Body of pancreas (tissue), 4 donors: ENCODE results near the gene RNF133. TPM values are rescaled to one million over a fixed set of nuclear protein-coding genes. Genes with fewer than 3 reads are reported as not detected.

Source experiments
- ATAC-seq: fragments of 150-250 bp; one replicate; pipeline ENCODE4 v1.9.1; 2016
- DNase-seq, 4 donors: peaks; one replicate each; pipeline ENCODE4 v3.0.0-alpha.2; 2019
- H3K27ac ChIP-seq, 4 donors: fragments of 200-600 bp; sonication (generic); 1 replicate in 3 of 4; 2 replicates in 1 of 4; pipeline versions ENCODE4 v1.5.1 to v1.6.1; 2016 to 2019; ENCODE audit warnings: mild to moderate bottlenecking in 1 of 4, mixed read lengths in 1 of 4, moderate library complexity in 1 of 4
- H3K27me3 ChIP-seq, 2 donors: fragments of 200-600 bp; sonication (generic); one replicate each; pipeline ENCODE4 v1.6.0; 2016; ENCODE audit warnings: mild to moderate bottlenecking in 1 of 2
- H3K36me3 ChIP-seq, 2 donors: fragments of 200-600 bp; sonication (generic); replicated peaks in 1 of 2; 2 replicates each; pipeline ENCODE4 v1.5.1; 2016; ENCODE audit warnings: low read depth in 2 of 2; ENCODE audit not compliant: insufficient read depth in 1 of 2
- H3K4me1 ChIP-seq: fragments of 200-600 bp; sonication (generic); one replicate; pipeline ENCODE4 v1.6.0; 2016
- H3K4me3 ChIP-seq, 2 donors: fragments of 200-600 bp; sonication (generic); 1 replicate in 1 of 2; 2 replicates in 1 of 2; pipeline ENCODE4 v1.5.1; 2016 to 2019
- H3K9me3 ChIP-seq, 3 donors: fragments of 200-600 bp; sonication (generic); 1 replicate in 2 of 3; 2 replicates in 1 of 3; pipeline ENCODE4 v1.5.1; 2016
- POLR2A ChIP-seq, 3 donors: fragments of 450-650 bp; IDR thresholded peaks; one replicate each; pipeline ENCODE4 v1.6.1; 2016; ENCODE audit warnings: antibody characterized with exemption in 3 of 3, mild to moderate bottlenecking in 2 of 3
- WGBS, 2 donors: methylation state at CpG; one replicate each; pipeline ENCODE4 v1.1.5; 2017; 5-methylcytosine and 5-hydroxymethylcytosine counted together
- intact Hi-C: fragments of 100-400 bp; cut with DNase I; formaldehyde crosslinking; loops from one replicate; pipeline ENCODE4 v1.15.1; 2023
- small RNA-seq: library from RNA; depleted of rRNA; stranded (forward); fragments of <200 nt; gene quantifications from one replicate; pipeline ENCODE3, GENCODE V24; 2016
- total RNA-seq, 2 donors: library from RNA; depleted of rRNA; stranded (reverse); fragments of >200 nt; gene quantifications; one replicate each; pipeline ENCODE4 v1.1.0, GENCODE V29; 2016
- TF ChIP-seq, protein P1 (sequence below), 7 experiments: fragments of 450-650 bp in 4 of 7; fragments of 200-600 bp in 3 of 7; sonication (generic) in 3 of 7; IDR thresholded peaks; one replicate each; pipeline ENCODE4 v1.5.1; 2016 to 2019; ENCODE audit warnings: antibody characterized with exemption in 7 of 7

Gene RNF133
- total RNA-seq, 2 donors from 2014 or later = 2.6 to 17.1 TPM

GRCh38 chr7:122653685-122654084, 45.2 kb downstream of the RNF133 start:
- ATAC-seq (no peak), DNase-seq (no peak)
- WGBS, 2 donors = 79 to 90% methylated on average over 5 of the region's 5 CpGs
- Histone ChIP-seq H3K4me1 (peaks cover 10% of the 10 kb centered on the region), H3K4me3 (no peak overlapping the region), H3K27ac (no peak overlapping the region), H3K9me3 (no peaks in the 10 kb centered on the region), H3K36me3 (no peaks in the 10 kb centered on the region), H3K27me3 (no peaks in the 10 kb centered on the region)
- TF ChIP-seq POLR2A (IDR thresholded peaks at IDR 0.05) = no peak
- TF ChIP-seq, protein P1, sequence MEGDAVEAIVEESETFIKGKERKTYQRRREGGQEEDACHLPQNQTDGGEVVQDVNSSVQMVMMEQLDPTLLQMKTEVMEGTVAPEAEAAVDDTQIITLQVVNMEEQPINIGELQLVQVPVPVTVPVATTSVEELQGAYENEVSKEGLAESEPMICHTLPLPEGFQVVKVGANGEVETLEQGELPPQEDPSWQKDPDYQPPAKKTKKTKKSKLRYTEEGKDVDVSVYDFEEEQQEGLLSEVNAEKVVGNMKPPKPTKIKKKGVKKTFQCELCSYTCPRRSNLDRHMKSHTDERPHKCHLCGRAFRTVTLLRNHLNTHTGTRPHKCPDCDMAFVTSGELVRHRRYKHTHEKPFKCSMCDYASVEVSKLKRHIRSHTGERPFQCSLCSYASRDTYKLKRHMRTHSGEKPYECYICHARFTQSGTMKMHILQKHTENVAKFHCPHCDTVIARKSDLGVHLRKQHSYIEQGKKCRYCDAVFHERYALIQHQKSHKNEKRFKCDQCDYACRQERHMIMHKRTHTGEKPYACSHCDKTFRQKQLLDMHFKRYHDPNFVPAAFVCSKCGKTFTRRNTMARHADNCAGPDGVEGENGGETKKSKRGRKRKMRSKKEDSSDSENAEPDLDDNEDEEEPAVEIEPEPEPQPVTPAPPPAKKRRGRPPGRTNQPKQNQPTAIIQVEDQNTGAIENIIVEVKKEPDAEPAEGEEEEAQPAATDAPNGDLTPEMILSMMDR (IDR thresholded peaks at IDR 0.05) = no peak
- intact Hi-C loops = no loop called here

GRCh38 chr7:122652876-122653275, 46.0 kb downstream of the RNF133 start:
- DNase-seq = peak in 3 of 4 donors; percentile 25 to 47 (median 45)

DNA sequence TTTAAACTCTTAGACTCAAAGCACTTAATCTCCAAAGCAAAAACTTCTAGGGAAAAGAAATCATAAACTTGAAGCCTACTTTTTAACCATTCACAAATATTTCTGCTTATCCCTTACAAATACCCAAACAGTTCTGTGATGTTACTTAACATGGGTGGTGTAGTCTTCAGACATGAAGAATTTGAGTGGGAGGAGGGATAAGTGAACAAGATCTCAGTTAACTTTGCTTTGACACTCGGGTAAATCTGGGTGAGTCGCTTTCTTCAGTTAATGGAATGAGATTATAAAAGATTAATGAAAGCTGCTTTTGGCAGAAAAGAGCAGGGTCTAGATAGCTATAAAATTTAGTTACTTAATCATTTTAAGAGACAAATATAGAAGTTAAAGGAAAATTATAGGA, 47.5 kb downstream of the RNF133 start:
- DNase-seq = no peak
- WGBS, 2 donors = 54 to 86% methylated on average over 2 of the region's 2 CpGs
- H3K9me3 ChIP-seq = no peaks in the 10 kb centered on the region
- no peak for ATAC-seq
- H3K4me3 ChIP-seq = no peak overlapping the region
- H3K27me3 ChIP-seq = no peaks in the 10 kb centered on the region
- TF ChIP-seq POLR2A (IDR thresholded peaks at IDR 0.05) = no peak
- TF ChIP-seq, protein P1 (IDR thresholded peaks at IDR 0.05) = no peak
- intact Hi-C loops = no loop called here
- no peaks in the 10 kb centered on the region for H3K36me3 ChIP-seq
- H3K4me1 ChIP-seq = peaks cover 10% of the 10 kb centered on the region
- no peak overlapping the region for H3K27ac ChIP-seq

More at GRCh38 chr7:122652876-122653275, 46.0 kb downstream of the RNF133 start:
- no peak for ATAC-seq
- Histone ChIP-seq H3K4me1 (peaks cover 10% of the 10 kb centered on the region), H3K9me3 (no peaks in the 10 kb centered on the region), H3K4me3 (no peak overlapping the region), H3K27ac (peak overlapping the region in 1 of 4 donors; percentile 20), H3K36me3 (no peaks in the 10 kb centered on the region), H3K27me3 (no peaks in the 10 kb centered on the region)
- WGBS, 2 donors = 14 to 17% methylated on average over 4 of the region's 4 CpGs
- TF ChIP-seq, protein P1 (IDR thresholded peaks at IDR 0.05) = no peak
- no peak for TF ChIP-seq POLR2A (IDR thresholded peaks at IDR 0.05)
- intact Hi-C loops = no loop called here

Small RNAs within 50 kb of the gene (small RNA-seq; reads per million reads assigned to genes)
- gene AC006463.1 = not detected

Other genes starting within 250 kb of the RNF133 start
- 1 to 10 TPM; 4.9 to 8.6 TPM for gene RNF148, start 3.8 kb upstream of the RNF133 start, total RNA-seq
- 10 to 100 TPM; 31.9 to 63.9 TPM for gene CADPS2, start 187.3 kb upstream of the RNF133 start, total RNA-seq